ENCODE data around the gene ATP8A1. TPM values are rescaled to one million over a fixed set of nuclear protein-coding genes. Genes with fewer than 3 reads are reported as not detected.

The ATP8A1 gene
- total and polyA plus RNA-seq, 2 of the 8 experiments (the other 6 are each of a cell fraction or from before 2014, with no cell fraction given): 3.7 to 14.9 TPM

- ChIA-PET POLR2A (ENCODE audit: partially characterized antibody) (no interaction called here), CTCF (ENCODE audit: partially characterized antibody) (no interaction called here)
- Histone ChIP-seq H4K20me1 (replicated peaks in 1 of 2; ENCODE audit: control insufficient read depth in 1 of 2, insufficient read depth in 2 of 2, low read length in 2 of 2) (no peaks in the 10 kb centered on the region), H2BK120ac (replicated peaks; ENCODE audit: low read depth, low read length) (no peak overlapping the region), H3K9me3 (ENCODE audit: insufficient read depth in 2 of 2, low read depth in 1 of 2, low read length in 1 of 2) (no peaks in the 10 kb centered on the region), H3K14ac (ENCODE audit: insufficient read length) (no peak overlapping the region), H2BK20ac (ENCODE audit: low read length) (no peak overlapping the region), H2AFZ (ENCODE audit: low read length) (no peak overlapping the region), H4K5ac (ENCODE audit: insufficient read length, low read depth, low read length) (no peak overlapping the region), H3K18ac (ENCODE audit: extremely low read depth, low read length) (no peak overlapping the region), H3K27me3 (replicated peaks in 1 of 4; ENCODE audit: control insufficient read depth in 3 of 4, extremely low read depth in 1 of 4, insufficient read depth in 3 of 4, low read length in 3 of 4) (no peaks in the 10 kb centered on the region), H3K4me3 (ENCODE audit: extremely low read depth in 1 of 4, insufficient read depth in 2 of 4, low read depth in 3 of 4, low read length in 4 of 4) (no peak overlapping the region), H2BK5ac (ENCODE audit: low read depth, low read length) (no peak overlapping the region), H3K23ac (ENCODE audit: insufficient read length) (no peak overlapping the region), H3K4me2 (ENCODE audit: insufficient read depth in 1 of 2, low read depth in 2 of 2, low read length in 2 of 2) (no peak overlapping the region), H3K27ac (ENCODE audit: low read depth, low read length) (no peak overlapping the region), H3K36me3 (ENCODE audit: control insufficient read depth in 2 of 4, insufficient read depth in 4 of 4, low read length in 3 of 4) (no peaks in the 10 kb centered on the region), H3K4ac (replicated peaks; ENCODE audit: insufficient read length, low read depth, low read length) (no peak overlapping the region), H3K79me2 (ENCODE audit: control insufficient read depth in 1 of 2, insufficient read depth in 2 of 2, low read length in 2 of 2) (no peaks in the 10 kb centered on the region), H3K79me1 (ENCODE audit: low read depth, low read length) (no peaks in the 10 kb centered on the region), H3K23me2 (ENCODE audit: low read depth, low read length) (no peaks in the 10 kb centered on the region), H2AK5ac (ENCODE audit: low read depth, low read length) (no peak overlapping the region), H3K4me1 (replicated peaks in 1 of 4; ENCODE audit: control insufficient read depth in 3 of 4, insufficient read depth in 4 of 4, low read length in 3 of 4) (peaks cover 0 to 2% (median 0%) of the 10 kb centered on the region in 4 experiments; a peak in 1 of 7 replicates), H2BK15ac (ENCODE audit: low read length) (no peak overlapping the region), H4K8ac (ENCODE audit: extremely low read depth, insufficient read depth, low read length) (no peak overlapping the region; the same call in 1 of the 2 replicates), H4K91ac (replicated peaks; ENCODE audit: insufficient read length, low read length) (no peak overlapping the region), H2BK12ac (ENCODE audit: low read depth, low read length) (no peak overlapping the region), H3K9ac (replicated peaks in 1 of 4; ENCODE audit: extremely low read depth in 1 of 4, low read depth in 3 of 4, low read length in 3 of 4) (no peak overlapping the region), H3K56ac (replicated peaks; ENCODE audit: insufficient read length, low read depth, low read length) (no peak overlapping the region)
- 79% methylated on average over 9 of the region's 9 CpGs; no CpG with 5 or more reads in 1 of the 2 experiments for WGBS, 2 experiments (ENCODE audit: extremely low coverage in 1 of 2, insufficient coverage in 1 of 2, insufficient read length in 1 of 2, insufficient replicate concordance in 2 of 2, low coverage in 1 of 2, low lambda C conversion rate in 2 of 2, missing lambda C conversion rate in 1 of 2)
- FAIRE-seq (no peak), DNase-seq (ENCODE audit: low read depth in 1 of 2, low spot score in 2 of 2) (no peak)
- TF ChIP-seq EP300 (IDR thresholded peaks at IDR 0.05; ENCODE audit: borderline replicate concordance in 1 of 2, low read depth in 2 of 2, low read length in 2 of 2): no peak
These were observed 28.8 kb downstream of the ATP8A1 start for GRCh38 chr4:42627885-42628646.
